ENCODE data around the gene WNK2. TPM values are rescaled to one million over a fixed set of nuclear protein-coding genes. Genes with fewer than 3 reads are reported as not detected.

WNK2 gene
- total RNA-seq, 4 donors from 2014 or later, result 155 to 577 (median 259) TPM

DNA sequence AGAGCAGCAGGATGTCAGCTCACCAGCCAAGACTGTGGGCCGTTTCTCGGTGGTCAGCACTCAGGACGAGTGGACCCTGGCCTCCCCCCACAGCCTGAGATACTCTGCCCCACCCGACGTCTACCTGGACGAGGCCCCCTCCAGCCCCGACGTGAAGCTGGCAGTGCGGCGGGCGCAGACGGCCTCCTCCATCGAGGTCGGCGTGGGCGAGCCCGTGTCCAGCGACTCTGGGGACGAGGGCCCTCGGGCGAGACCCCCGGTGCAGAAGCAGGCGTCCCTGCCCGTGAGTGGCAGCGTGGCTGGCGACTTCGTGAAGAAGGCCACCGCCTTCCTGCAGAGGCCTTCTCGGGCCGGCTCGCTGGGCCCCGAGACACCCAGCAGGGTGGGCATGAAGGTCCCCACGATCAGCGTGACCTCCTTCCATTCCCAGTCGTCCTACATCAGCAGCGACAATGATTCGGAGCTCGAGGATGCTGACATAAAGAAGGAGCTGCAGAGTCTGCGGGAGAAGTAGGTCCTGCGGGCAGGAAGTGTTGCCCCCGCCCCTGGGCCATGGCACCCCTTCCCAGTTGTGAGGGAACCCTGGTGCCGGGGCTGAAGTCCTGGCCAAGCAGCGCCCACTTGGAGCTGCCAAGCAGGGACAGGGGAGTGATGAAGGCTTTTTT lies 108.9 kb downstream of the WNK2 start:
- TF ChIP-seq POLR2A (IDR thresholded peaks at IDR 0.05), result no peak
- H3K4me3 ChIP-seq, result no peak overlapping the region
- H3K9me3 ChIP-seq, result no peaks in the 10 kb centered on the region
- H3K27me3 ChIP-seq, result no peaks in the 10 kb centered on the region
- DNase-seq, result no peak
- peaks cover 0 to 16% (median 2%) of the 10 kb centered on the region in 4 donors for H3K4me1 ChIP-seq
- H3K27ac ChIP-seq, result no peak overlapping the region
- peaks cover 0 to 16% (median 0%) of the 10 kb centered on the region in 3 donors for H3K36me3 ChIP-seq

DNA sequence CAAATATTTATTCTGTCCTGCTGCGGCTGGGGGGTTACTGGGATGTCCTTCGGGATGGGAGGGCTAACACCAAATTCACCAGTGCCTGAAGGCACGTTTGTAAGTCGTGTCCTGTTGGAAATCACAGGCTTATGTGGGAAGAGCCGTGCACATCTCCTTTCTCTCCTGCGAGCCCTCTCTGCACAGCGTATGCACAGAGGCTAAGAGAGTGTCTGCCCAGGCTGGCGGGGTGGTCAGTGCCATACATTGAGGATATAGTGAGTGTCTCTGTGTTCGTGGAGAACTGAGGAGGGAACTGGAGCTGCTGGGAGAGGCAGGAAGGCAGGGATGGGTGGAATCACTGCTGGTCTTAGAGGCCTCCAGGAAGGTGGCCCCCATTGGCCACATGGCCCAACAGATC lies 110.1 kb downstream of the WNK2 start:
- TF ChIP-seq POLR2A (IDR thresholded peaks at IDR 0.05), result no peak
- TF ChIP-seq, protein P1, sequence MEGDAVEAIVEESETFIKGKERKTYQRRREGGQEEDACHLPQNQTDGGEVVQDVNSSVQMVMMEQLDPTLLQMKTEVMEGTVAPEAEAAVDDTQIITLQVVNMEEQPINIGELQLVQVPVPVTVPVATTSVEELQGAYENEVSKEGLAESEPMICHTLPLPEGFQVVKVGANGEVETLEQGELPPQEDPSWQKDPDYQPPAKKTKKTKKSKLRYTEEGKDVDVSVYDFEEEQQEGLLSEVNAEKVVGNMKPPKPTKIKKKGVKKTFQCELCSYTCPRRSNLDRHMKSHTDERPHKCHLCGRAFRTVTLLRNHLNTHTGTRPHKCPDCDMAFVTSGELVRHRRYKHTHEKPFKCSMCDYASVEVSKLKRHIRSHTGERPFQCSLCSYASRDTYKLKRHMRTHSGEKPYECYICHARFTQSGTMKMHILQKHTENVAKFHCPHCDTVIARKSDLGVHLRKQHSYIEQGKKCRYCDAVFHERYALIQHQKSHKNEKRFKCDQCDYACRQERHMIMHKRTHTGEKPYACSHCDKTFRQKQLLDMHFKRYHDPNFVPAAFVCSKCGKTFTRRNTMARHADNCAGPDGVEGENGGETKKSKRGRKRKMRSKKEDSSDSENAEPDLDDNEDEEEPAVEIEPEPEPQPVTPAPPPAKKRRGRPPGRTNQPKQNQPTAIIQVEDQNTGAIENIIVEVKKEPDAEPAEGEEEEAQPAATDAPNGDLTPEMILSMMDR (IDR thresholded peaks at IDR 0.05), result no peak
- Histone ChIP-seq H3K27me3 (no peaks in the 10 kb centered on the region), H3K9me3 (no peaks in the 10 kb centered on the region), H3K4me3 (no peak overlapping the region), H3K4me1 (peaks cover 0 to 28% (median 6%) of the 10 kb centered on the region in 4 donors), H3K36me3 (peaks cover 0 to 16% (median 0%) of the 10 kb centered on the region in 3 donors), H3K27ac (no peak overlapping the region)
- no peak for DNase-seq

DNA sequence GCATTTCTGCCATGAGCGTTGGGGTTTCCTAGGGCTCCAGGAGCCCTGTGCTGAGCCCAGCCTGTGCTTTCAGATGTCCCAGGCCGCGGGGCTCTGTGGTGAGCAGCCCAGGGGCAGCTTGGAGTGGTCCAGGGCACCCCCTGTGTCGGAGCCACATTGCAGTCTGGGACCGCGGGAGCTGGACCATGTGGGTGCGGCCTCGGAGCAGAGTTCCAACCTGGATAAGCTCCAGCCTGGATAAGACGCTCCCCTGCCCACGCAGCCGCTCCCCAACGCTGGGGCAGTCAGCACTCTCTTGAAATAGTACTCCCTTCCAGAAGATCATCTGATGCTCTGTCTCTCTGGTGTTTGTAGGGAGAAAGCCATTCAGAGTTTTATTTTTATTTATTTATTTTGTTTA lies 111.1 kb downstream of the WNK2 start:
- H3K36me3 ChIP-seq, result peaks cover 0 to 16% (median 0%) of the 10 kb centered on the region in 3 donors
- no peak overlapping the region for H3K4me3 ChIP-seq
- peak overlapping the region in 1 of 4 donors; percentile 22 for H3K27ac ChIP-seq
- peak in 2 of 3 donors; percentile 66 to 75 for DNase-seq
- H3K9me3 ChIP-seq, result no peaks in the 10 kb centered on the region
- TF ChIP-seq, protein P1 (IDR thresholded peaks at IDR 0.05), result no peak
- TF ChIP-seq POLR2A (IDR thresholded peaks at IDR 0.05), result no peak
- no peaks in the 10 kb centered on the region for H3K27me3 ChIP-seq
- H3K4me1 ChIP-seq, result peaks cover 0 to 37% (median 7%) of the 10 kb centered on the region in 4 donors

DNA sequence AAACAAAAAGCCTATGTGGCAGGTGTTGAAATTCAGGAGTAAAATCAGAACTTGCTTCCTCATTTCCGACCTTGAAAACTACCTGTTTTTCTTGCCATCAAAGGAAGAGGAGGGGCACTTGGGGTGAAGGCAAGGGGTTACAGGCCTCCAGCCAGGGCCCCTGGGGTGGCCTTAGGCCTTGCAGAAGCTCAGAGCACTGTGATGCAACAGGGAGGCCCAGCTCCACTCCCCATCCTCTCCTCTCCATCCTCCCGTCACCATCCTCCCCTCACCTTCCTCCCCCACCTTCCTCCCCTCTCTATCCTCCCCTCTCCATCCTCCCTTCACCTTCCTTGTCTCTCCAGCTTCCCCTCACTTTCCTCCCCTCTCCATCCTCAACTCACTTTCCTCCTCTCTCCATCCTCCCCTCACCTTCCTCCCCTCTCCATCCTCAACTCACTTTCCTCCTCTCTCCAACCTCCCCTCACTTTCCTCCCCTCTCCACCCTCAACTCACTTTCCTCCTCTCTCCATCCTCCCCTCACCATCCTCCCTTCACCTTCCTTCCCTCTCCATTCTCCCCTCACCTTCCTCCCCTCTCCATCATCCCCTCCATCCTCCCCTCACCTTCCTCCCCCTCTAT lies 111.6 kb downstream of the WNK2 start:
- TF ChIP-seq POLR2A (IDR thresholded peaks at IDR 0.05), result no peak
- TF ChIP-seq, protein P1 (IDR thresholded peaks at IDR 0.05), result no peak
- H3K4me3 ChIP-seq, result no peak overlapping the region
- H3K36me3 ChIP-seq, result peaks cover 0 to 16% (median 0%) of the 10 kb centered on the region in 3 donors
- H3K27me3 ChIP-seq, result no peaks in the 10 kb centered on the region
- no peak overlapping the region for H3K27ac ChIP-seq
- H3K4me1 ChIP-seq, result peaks cover 0 to 42% (median 7%) of the 10 kb centered on the region in 4 donors
- no peak for DNase-seq
- H3K9me3 ChIP-seq, result no peaks in the 10 kb centered on the region

DNA sequence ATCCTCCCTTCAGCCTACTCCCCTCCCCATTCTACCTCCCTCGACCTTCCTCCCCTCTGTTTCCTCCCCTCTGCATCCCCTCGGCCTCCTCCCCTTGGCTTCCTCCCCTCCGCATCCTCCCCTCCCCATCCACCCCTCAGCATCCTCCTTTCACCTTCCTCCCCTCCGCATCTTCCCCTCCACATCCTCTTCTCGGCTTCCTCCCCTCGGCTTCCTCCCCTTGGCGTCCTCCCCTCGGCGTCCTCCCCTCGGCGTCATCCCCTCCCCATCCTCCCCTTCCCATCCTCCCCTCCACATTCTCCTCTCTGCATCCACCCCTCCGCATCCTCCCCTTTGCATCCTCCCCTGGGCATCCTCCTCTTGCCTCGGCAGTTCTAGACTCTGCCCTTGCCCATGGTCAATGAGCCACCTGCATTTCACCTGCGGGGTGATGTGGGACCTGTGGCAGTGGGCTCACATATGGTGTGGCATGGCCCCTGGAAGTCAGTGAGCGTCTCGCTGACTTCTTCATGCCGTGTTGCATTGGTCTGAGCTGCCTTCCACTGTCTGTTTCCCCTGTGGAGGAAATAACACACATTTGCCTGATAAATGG lies 113.0 kb downstream of the WNK2 start:
- Histone ChIP-seq H3K4me1 (peaks cover 0 to 55% (median 7%) of the 10 kb centered on the region in 4 donors), H3K36me3 (peaks cover 0 to 16% (median 0%) of the 10 kb centered on the region in 3 donors), H3K27me3 (no peaks in the 10 kb centered on the region), H3K9me3 (no peaks in the 10 kb centered on the region), H3K4me3 (no peak overlapping the region), H3K27ac (no peak overlapping the region)
- DNase-seq, result peak in 1 of 3 donors; percentile 40
- no peak for TF ChIP-seq POLR2A (IDR thresholded peaks at IDR 0.05)
- TF ChIP-seq, protein P1 (IDR thresholded peaks at IDR 0.05), result no peak
